D341Med (cell line): ENCODE measurements around the gene OBSCN.
"Not testable (repeated sequence)": the region's sequence is repeated elsewhere in the genome, so short reads cannot be mapped to it uniquely, and the experiment has no call there.

Experiments used
- DNase-seq: peaks from one replicate; pipeline ENCODE4 v3.0.0; 2012; ENCODE audit warnings: low spot score

Gene OBSCN

DNA sequence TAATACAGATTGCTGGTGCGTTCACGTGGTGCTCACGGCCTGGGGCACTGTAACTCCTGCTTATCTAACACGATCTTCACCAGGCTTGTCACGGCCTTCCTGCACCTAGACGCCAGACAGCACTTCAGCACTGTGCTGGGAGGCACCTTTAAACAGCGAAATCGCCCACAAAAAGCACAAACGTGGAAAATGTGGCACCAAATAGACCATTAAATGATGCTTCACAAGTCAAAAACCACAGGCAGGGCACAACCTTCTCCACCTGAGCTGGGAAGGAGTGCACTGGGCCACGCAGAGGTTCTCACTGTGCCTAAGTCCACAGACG lies 22.2 kb upstream of the OBSCN start:
- peak; percentile 17 for DNase-seq

DNA sequence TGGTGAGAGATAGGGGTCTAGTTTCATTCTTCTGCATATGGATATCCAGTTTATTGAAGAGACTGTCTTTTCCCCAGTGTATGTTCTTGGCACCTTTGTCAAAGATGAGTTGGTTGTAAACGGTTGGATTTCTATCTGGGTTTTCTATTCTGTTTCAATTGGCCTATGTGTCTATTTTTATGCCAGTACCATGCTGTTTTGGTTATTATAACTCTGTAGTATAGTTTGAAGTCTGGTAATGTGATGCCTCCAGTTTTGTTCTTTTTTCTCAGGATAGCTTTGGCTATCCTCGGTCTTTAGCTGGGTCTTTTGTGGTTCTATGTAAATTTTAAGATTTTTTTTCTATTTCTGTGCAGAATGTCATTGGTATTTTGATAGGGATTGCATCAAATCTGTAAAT lies 19.6 kb upstream of the OBSCN start:
- DNase-seq, result not testable (repeated sequence)

DNA sequence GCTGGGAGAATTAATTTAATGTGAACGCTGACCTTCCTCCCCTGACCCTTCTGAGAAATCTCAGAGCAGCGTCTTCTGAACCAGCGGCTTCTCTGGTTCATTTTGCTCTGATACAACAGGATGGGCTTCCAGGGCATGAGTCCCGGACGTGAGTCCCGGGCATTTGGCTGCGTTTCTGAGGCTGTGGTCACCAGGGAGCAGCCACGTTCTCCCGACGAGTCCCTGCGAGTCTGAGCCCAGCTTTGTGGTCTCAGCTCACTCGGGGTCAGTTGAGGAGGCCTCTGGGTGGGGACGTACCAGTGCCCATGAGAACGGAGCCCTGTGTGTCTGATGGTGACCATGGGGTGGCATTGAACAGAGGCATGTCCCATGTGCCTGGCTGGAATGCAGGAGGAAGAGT lies 17.7 kb upstream of the OBSCN start:
- no peak for DNase-seq

DNA sequence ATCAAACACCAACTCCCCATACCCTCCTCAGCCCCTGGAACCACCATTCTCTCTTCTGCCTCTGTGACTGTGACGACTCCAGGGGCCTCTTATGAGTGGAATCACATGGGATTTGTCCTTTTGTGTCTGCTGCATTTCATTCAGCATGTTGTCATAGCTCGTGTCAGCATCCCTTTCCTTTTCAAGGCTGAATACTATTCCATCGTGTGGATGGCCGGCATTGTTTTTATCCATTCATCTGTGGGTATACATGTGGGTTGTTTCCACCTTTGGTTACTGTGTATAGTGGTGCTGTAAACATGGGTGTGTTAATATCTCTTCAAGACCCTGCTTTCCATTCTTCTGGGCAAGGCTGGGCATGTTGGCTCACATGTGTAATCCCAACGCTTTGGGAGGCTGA lies 17.1 kb upstream of the OBSCN start:
- no peak for DNase-seq

DNA sequence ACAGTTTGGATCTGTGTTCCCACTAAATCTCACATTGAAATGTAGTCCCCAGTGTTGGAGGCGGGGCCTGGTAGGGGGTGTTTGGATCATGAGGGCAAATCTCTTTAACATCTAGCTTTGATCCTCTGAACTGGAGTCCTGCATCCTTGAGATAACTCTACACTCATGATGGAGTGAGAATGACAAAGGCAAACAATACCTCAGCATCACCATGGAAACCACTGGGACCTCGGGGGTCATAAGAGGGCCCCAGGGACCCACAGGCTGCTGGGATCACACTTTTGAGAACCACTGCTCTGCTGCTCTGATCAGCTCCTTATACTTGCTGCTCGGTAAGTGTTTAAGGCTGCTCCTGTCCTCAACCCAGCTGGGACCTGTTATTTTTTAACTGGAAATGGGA lies 13.4 kb upstream of the OBSCN start:
- DNase-seq, result no peak

DNA sequence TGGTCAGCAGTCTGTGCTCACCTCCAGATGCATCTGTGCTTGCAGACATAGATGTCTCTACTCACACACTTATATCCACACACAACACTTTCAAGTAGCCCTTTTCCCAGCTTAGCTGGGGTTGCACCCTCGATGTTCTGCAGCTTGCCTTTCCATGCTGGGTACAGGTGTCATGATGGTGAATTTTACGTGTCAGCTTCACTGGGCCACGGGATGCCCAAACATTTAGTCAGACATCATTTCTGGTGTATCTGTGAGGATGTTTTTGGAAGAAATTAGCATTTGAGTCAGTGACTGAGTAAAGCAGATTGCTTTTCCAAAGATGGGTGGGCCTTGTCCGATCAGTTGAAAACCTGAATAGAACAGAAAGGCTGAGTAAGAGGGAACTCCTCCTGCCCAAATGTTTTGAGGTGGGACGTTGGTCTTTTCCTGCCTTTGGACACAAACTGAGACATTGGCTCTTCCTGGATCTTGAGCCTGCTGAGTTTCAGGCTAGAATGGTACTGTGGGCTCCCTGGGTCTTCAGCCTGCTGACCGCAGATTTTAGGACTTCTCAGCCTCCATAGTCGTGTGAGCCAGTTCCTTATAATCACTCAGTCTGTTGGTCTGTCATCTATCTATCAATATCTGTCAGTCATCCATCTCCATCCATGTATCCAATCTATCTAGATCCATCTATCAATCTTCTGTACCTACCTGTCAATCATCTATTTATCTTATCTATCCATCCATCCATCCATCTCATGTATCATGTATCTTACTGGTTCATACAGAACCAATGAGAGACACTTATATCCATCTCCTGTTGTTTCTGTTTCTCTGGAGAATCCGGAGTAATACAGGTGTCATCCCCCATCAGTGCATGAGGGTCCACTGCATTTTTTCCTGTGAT lies 12.7 kb upstream of the OBSCN start:
- no peak for DNase-seq

DNA sequence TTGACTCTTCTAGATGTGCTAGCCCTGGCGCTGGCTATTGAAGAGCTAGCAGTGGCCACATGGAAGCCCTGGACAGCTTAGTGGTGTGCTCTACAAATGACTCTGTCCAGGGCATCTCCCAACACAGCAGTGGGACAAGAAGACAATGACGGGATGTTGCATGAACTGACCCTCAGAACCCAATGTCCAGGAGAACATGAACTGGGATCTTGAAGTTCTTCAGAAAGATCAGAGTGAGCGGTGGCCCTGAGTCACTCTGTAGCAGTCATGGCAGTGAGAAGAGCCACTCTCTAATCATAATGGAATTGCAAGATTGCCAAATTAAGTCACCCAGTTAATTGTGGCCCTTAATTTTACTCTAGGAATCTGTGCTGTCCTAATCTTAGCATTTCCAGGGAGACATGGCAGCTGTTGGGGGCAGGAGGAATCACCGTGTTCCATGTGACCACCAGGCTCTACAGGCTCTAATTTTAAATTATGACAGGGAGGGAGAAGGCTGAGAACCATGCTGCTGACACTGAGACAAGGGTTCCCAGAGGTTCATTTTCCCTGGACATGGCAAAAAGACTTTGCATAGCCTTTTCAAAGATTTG lies 10.2 kb upstream of the OBSCN start:
- DNase-seq, result no peak

DNA sequence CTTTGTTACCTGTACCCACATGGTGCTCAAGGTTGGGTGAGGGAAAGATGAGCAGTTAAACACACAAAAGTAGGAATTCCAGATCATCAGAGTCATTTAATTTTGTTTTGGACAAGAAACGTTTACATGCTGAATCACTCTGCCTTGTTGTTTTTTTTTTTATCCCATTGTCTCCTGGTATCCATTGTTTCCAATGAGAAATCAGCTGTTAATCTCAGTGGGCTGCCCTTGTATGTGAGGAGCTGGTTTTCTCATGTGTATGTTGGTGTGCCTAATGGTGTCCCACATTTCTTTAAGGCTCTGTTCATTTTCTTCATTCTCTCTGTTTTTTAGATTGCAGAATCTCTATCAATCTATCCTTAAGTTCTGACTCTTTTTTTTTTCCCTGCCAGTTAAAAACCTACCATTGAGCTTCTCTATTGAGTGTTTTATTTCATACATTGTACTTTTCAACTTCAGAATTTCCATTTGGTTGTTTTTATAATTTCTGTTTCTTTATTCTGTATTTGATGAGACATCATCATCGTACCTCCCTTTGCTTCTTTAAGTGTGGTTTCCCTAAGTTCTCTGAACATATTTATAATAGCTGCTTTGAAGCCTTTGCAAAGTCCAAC lies 8.8 kb upstream of the OBSCN start:
- no peak for DNase-seq

DNA sequence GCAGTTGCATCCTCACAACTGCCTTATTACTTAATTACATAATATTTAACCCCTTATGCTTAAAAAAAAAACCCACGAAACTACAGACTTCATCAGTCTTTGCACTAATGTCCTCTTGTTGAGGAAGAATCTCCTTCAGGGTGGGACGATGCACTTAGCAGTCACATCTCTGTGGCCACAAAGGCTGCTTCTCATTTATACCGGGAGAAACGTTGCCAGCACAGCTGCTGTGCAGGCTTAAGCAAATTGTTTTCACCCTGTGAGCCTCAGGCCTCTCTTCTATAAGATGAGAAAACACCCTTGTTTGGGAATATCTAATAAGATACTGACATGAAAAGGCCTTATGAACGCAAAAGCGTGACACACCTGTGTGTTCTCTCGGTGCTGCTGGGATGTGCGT lies 2.9 kb upstream of the OBSCN start:
- peak; percentile 13 for DNase-seq

DNA sequence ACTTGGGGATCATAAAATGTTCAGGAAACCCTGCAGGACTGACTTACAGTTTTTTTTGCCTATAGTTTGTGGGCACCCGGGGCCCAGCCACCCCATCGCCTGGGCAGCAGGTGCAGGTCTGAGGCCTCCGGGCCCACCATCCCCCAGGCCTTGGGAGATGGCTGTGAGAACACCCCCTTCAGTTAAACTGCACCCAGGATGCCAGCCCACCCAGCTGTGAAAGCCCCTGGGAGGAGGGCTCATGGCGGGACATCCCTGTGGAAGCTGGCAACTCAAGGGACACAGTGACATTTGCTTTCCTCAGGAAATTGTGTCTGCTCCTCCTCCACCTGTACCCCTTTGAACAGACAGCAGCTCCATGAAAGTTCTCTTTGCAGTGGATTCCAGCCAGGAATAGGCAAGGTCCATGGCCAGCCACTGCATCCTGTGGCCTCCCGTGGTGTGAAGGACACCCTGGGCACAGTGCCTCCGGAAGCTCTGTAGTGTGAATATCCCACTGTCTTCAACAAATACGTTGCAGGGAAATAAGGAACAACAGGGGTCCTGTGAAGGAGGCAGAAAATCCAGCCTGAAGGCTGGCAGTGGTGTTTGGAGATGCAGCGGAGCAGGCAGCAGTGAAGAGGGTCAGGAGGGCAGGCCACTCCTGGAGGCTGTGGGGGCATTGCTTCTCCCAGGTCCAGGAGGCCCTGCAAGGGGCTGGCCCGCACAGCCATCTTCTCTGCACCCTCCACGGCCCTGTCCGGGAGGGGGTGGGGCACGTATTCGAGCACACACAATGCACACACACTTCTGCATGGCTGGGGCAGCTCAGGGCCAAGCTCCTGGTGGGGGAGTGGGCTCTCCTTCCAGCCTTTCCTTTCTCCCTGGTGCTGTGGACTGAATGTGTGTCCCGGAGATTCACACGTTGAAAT lies 2.1 kb upstream of the OBSCN start:
- DNase-seq, result peak; percentile 30

DNA sequence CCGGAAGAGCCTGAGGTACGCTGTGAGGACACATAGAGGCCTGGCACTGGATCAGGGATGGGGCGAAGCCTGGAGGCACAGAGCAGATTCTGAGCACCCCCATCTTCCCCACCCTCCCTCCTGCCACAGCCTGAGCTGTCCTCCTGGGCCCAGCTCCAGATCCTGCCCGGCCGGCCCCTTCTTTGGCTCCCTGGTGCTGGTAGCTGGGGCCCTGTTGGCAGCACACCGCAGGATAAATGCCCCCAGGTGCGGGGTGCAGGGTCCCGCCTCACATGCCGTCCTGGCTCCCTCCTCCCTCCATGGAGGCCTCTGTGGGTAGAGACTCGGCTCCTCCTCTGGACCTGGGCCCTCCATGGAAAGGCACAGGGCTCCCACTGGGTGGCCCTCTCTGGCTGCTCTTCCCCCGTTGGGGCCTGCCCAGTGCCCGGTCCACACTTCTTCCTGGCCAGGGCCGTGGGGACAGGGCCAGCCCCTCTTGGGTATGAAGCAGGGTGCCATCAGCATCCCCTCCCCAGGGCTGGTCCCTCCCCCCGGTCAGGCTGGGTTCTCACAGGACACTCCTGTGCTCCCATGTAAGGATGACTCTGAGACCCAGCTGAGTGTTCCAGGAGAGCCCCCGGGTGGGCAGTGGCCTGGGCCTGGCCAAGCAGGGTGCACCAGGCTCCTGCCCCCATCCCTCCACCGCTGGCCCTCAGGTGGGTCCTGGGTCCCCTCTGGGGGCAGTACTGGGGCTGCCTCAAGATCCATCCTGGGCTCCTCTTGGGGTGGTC lies 1.1 kb upstream of the OBSCN start:
- peak; percentile 30 for DNase-seq

DNA sequence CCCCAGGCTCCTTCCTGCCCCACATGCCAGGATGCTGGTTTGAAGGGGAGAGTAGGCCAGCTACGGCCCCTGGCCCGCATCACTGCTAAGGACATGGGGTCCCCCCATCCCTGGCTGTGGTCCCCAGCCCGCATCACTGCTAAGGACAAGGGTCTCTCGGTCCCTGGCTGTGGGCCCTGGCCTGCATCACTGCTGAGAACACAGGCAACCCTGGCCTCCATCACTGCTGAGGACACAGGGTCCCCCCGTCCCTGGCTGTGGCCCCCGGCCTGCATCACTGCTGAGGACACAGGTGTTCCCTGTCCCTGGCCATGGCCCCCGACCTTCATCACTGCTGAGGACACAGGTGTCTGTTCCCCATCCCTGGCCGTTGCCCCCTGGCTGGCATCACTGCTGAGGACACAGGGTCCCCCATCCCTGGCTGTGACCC lies 448 bp upstream of the OBSCN start:
- DNase-seq, result peak; percentile 27

DNA sequence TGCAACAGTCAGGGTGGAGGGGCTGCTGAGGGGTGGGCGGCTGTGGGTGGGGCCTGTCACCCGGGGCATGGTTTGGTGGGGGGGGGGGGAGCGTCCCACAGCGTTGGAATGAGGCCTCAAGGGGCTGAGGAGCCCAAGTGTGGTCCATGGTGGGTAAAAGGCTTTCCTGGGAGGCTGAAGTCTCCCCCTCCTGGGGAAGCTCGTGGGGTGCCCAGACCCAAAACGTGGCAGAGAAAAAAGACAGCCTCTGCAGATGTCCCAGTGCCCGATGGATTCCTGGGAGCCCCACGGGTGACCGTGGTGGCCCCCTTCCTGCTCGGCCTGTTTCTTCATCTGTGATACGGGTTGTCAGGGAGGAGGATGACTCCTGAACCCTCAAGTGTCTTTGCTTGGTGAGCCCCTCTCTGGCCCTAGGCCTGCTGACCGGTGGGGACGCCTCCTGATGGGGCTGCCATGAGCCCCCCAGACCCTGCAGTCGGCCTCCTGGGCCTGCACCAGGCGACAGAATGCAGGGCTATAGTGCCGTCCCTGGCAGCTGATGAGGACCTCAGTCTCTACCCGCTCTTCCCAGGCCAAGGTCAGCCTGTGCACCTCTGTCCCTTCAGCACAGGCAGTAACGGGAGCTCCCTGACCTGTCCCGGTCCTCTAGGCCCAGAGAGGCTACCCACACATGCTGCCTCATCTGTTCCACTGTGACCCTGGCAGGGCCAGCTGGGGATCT lies 1.1 kb downstream of the OBSCN start:
- no peak for DNase-seq

DNA sequence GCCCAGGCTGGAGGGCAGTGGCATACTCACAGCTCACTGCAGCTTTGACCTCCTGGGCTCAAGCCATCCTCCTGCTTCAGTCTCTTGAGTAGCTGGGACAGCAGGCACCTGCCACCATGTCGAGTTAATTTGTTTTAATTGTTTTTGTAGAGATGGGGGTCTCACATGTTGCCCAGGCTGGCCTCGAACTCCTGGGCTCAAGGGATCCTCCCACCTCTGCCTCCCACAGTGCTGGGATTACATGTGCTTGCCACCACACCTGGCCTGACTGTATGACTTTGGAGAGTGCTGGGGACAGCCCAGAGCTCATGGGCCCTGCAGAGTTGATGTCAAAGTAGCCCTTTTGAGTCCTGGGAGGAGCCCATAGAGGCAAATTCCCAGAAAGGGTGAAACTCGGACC lies 1.8 kb downstream of the OBSCN start:
- DNase-seq, result no peak

DNA sequence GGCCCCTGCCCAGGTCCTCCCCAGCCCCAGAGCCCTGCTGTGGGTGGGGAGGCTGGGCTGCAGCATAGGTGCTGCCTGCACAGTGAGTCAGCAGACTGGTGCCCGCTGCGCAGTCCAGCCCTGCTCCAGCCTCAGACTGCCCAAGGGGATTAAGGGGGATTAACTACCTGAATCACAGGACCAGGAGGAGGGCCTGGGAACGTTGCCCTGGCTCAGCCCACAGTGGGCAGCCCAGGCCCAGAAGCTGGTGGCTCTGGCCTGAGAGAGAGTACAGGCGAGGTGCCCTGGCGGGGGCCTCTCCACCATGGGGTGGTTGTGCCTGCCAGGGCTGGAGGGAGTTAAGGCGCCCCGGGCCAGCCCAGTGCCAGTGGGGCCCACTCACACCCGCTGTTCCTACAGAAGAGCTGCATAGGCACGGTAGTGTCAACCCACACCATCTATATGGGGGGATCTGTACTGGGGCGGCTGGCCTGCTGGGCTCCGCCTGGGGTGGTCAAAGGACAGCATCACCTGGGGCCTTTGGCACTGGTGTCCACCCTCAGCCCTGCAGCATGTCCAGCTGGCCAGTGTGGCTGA lies 2.3 kb downstream of the OBSCN start:
- DNase-seq, result no peak

DNA sequence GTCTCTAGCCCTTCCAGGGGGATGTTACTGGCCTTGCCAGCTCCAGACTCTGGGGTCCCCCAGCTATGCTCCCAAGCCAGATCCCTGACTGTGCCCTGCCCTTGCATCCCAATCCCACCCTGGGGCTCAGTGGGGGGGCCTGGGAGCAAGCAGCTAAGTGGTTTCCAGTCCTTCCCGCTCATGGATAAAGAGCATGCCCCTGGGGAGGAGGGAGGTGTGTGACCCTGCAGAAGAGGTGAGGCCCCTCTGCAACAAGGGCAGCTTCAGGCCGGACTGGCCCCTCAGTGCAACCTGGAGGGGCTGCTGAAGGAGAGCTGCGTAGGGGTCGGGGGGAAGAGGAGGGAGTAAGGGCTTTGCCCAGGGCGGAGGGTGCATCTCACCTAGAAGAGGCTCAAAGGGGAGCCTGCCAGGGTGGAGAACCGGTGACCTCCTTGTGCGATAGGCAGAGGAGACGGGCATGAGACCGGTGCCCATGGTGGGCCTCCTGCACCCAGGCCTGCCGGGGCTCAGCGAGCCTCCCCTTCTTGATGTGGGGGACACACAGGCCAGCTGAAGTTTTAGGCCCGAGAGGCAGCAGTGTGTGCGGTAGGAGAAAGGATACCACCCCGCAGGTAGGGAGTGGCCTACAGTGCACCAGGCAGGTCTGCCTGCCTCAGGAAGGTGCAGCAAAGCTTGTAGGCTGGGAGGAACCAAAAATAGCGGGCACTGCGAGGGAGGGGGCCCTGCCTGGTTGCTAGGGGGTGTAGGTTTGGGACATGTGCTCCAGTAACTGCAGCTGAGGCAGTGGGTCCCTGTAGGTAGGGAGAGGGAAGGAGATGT lies 3.1 kb downstream of the OBSCN start:
- no peak for DNase-seq

DNA sequence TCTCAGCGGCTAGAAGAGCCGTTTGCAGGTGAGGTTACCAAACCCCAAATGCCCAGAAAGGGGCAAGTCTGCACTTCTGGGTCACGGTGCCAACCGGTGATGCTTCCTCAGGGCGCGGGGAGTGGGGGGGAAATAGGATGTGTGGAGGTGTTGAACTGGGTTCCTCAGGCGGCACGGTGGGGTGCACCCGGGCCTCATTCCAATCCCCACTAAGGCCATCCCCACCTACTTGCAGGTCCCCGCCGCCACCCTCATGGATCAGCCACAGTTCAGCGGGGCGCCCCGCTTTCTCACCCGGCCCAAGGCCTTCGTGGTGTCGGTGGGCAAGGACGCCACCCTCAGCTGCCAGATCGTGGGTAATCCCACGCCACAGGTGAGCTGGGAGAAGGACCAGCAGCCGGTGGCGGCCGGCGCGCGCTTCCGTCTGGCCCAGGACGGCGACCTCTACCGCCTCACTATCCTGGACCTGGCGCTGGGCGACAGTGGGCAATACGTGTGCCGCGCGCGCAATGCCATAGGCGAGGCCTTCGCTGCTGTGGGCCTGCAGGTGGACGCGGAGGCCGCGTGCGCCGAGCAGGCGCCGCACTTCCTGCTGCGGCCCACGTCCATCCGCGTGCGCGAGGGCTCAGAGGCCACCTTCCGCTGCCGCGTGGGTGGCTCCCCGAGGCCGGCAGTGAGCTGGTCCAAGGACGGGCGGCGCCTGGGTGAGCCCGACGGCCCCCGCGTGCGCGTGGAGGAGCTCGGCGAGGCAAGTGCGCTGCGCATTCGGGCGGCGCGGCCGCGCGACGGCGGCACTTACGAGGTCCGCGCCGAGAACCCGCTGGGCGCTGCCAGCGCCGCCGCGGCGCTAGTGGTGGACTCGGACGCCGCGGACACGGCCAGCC lies 3.9 kb downstream of the OBSCN start:
- no peak for DNase-seq

DNA sequence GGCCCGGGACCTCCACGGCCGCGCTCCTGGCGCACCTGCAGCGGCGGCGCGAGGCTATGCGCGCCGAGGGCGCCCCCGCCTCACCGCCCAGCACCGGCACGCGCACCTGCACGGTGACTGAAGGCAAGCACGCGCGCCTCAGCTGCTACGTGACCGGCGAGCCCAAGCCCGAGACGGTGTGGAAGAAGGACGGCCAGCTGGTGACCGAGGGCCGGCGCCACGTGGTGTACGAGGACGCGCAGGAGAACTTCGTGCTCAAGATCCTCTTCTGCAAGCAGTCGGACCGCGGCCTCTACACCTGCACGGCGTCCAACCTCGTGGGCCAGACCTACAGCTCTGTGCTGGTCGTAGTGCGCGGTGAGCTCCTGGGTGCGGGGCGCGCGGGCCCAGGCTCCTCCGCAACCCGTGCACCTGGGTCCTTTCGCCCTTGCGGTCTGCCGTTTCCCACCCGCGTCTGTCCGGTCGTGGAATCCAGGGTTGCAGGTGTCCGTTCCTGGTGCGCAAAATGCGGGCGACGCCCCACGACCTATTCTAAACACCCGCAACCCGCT lies 4.6 kb downstream of the OBSCN start:
- DNase-seq, result no peak
